ENCODE measurements around the gene TAS2R60. TPM values are rescaled to one million over a fixed set of nuclear protein-coding genes. Genes with fewer than 3 reads are reported as not detected.

TAS2R60 gene
- total and polyA plus RNA-seq, 2 experiments from 2014 or later, result 0.37 to 4.0 TPM

- DNase-seq (ENCODE audit: low spot score), result peak; percentile 66
- Histone ChIP-seq H3K27ac (ENCODE audit: low read depth) (no peak overlapping the region), H4K20me1 (replicated peaks; ENCODE audit: insufficient read depth) (no peaks in the 10 kb centered on the region), H3K79me2 (replicated peaks; ENCODE audit: insufficient read depth) (no peaks in the 10 kb centered on the region), H3F3A (replicated peaks; ENCODE audit: low read depth) (no peaks in the 10 kb centered on the region), H3K27me3 (ENCODE audit: insufficient read depth) (no peaks in the 10 kb centered on the region), H3K4me1 (ENCODE audit: insufficient read depth) (no peaks in the 10 kb centered on the region), H3K4me3 (no peak overlapping the region), H2AFZ (no peak overlapping the region), H3K36me3 (ENCODE audit: insufficient read depth) (no peaks in the 10 kb centered on the region), H3K9me2 (ENCODE audit: insufficient read depth) (no peaks in the 10 kb centered on the region; the same call in 1 of the 2 replicates), H3K4me2 (no peak overlapping the region)
- Mint-ChIP-seq H3K27me3 (ENCODE audit: insufficient read depth, low read depth, poor library complexity) (no peaks in the 10 kb centered on the region), H3K27ac (no peak overlapping the region), H3K4me1 (peaks cover 3% of the 10 kb centered on the region; the same call in 1 of the 3 replicates), H3K4me3 (no peak overlapping the region), H3K9me3 (no peaks in the 10 kb centered on the region), H3K36me3 (ENCODE audit: low read depth) (no peaks in the 10 kb centered on the region)
- peak; percentile 95 for ATAC-seq
- peak; percentile 95 for TF ChIP-seq ZNF462 (CRISPR knock-in tag; IDR thresholded peaks at IDR 0.05)
- peak; percentile 54 to 83 for TF ChIP-seq CTCF (conservative IDR thresholded peaks at IDR 0.05; ENCODE audit: low read depth in 2 of 2)
- TF ChIP-seq POLR2AphosphoS5 (IDR thresholded peaks at IDR 0.05; ENCODE audit: low read depth), result no peak
Observed at GRCh38 chr7:143490717-143491306, 47.6 kb downstream of the TAS2R60 start.
